GM12878 (cell line): Measurements from ENCODE around the gene MMP14. TPM values are rescaled to one million over a fixed set of nuclear protein-coding genes. Genes with fewer than 3 reads are reported as not detected.

Experiments
- ATF7 ChIP-seq: fragments of 450-650 bp; IDR thresholded peaks from 2 replicates; pipeline ENCODE4 v1.6.1; 2016; ENCODE audit warnings: low read depth, mild to moderate bottlenecking
- BACH1 ChIP-seq: fragments of 450-650 bp; IDR thresholded peaks from 2 replicates; pipeline ENCODE4 v1.6.1; 2017; ENCODE audit warnings: mild to moderate bottlenecking, borderline replicate concordance
- BCL11A ChIP-seq: IDR thresholded peaks from 2 replicates; pipeline ENCODE4 v1.6.1; 2011; ENCODE audit warnings: low read depth, low read length
- CEBPB ChIP-seq, 2 experiments: fragments of 150-350 bp in 1 of 2; IDR thresholded peaks; 2 replicates each; pipeline ENCODE4 v1.6.1; 2012 to 2014; ENCODE audit warnings: low read depth in 2 of 2, low read length in 2 of 2, borderline replicate concordance in 1 of 2, inconsistent platforms in 1 of 2
- CHD1 ChIP-seq: IDR thresholded peaks from 2 replicates; pipeline ENCODE4 v1.6.1; 2012; ENCODE audit warnings: low read depth, low read length, improper control_type of control experiment
- DPF2 ChIP-seq: fragments of 450-650 bp; IDR thresholded peaks from 2 replicates; pipeline ENCODE4 v1.6.1; 2017; ENCODE audit warnings: mild to moderate bottlenecking
- IRF4 ChIP-seq: IDR thresholded peaks from 2 replicates; pipeline ENCODE4 v1.6.1; 2011; ENCODE audit warnings: low read depth, low read length
- JUNB ChIP-seq: IDR thresholded peaks from 2 replicates; pipeline ENCODE4 v1.6.1; 2016; ENCODE audit warnings: antibody characterized with exemption, mild to moderate bottlenecking
- JUND ChIP-seq: IDR thresholded peaks from 2 replicates; pipeline ENCODE4 v1.6.1; 2012; ENCODE audit warnings: low read depth, mild to moderate bottlenecking, low read length, improper control_type of control experiment, moderate library complexity
- NFXL1 ChIP-seq: fragments of 450-650 bp; IDR thresholded peaks from 2 replicates; pipeline ENCODE4 v1.6.1; 2017; ENCODE audit warnings: antibody characterized with exemption, mild to moderate bottlenecking, borderline replicate concordance
- NR2C1 ChIP-seq: fragments of 450-650 bp; IDR thresholded peaks from 2 replicates; pipeline ENCODE4 v1.6.1; 2017; ENCODE audit warnings: antibody characterized with exemption, mild to moderate bottlenecking, moderate library complexity
- POLR2A ChIP-seq: IDR thresholded peaks from 2 replicates; pipeline ENCODE4 v1.6.1; 2011; ENCODE audit warnings: low read depth, mild to moderate bottlenecking, low read length
- PRDM15 ChIP-seq: fragments of 450-650 bp; formaldehyde crosslinking; IDR thresholded peaks from 2 replicates; pipeline ENCODE4 v1.4.0; 2020; ENCODE audit warnings: mild to moderate bottlenecking, moderate library complexity
- RUNX3 ChIP-seq: IDR thresholded peaks from 2 replicates; pipeline ENCODE4 v1.6.1; 2012; ENCODE audit warnings: low read length, inconsistent platforms
- SMAD5 ChIP-seq: IDR thresholded peaks from 2 replicates; pipeline ENCODE4 v1.6.1; 2016; ENCODE audit warnings: antibody characterized with exemption, low read depth
- SUPT20H ChIP-seq: IDR thresholded peaks from 2 replicates; pipeline ENCODE4 v1.6.1; 2011; ENCODE audit warnings: low read depth, mild to moderate bottlenecking, low read length, moderate library complexity, borderline replicate concordance; ENCODE audit not compliant: control insufficient read depth
- TARDBP ChIP-seq: IDR thresholded peaks from 2 replicates; pipeline ENCODE4 v1.6.1; 2016; ENCODE audit warnings: borderline replicate concordance
- polyA plus RNA-seq, 11 experiments: library from polyadenylated mRNA; depleted of rRNA in 4 of 11; unstranded in 6 of 11; stranded (reverse) in 5 of 11; fragments of >200 nt; fragmentation: Nextera tagmentation in 4 of 11; fragmentation: Illumina TruSeq in 1 of 11; extraction: Ambion mirVana in 4 of 11; extraction: Trizol in 1 of 11; gene quantifications; 1 replicate in 1 of 11; 2 replicates in 10 of 11; pipeline versions ENCODE4 v1.2.1 to v1.2.3, GENCODE V29; 2011 to 2016; ENCODE audit warnings: inconsistent platforms in 2 of 11, missing spikeins in 2 of 11, low read depth in 1 of 11
- total RNA-seq, 4 experiments: library from RNA; depleted of rRNA in 3 of 4; stranded (reverse); fragments of >200 nt in 3 of 4; fragmentation: Illumina TruSeq in 1 of 4; extraction: Trizol in 1 of 4; gene quantifications; 2 replicates each; pipeline versions ENCODE4 v1.2.1 to v1.2.3, GENCODE V29; 2013 to 2021
- TF ChIP-seq, protein P1 (sequence below): fragments of 450-650 bp; IDR thresholded peaks from 2 replicates; pipeline ENCODE4 v1.6.1; 2017; ENCODE audit warnings: mild to moderate bottlenecking, moderate library complexity
- TF ChIP-seq, protein P2 (sequence below): IDR thresholded peaks from 2 replicates; pipeline ENCODE4 v1.6.1; 2012; ENCODE audit warnings: low read length, inconsistent platforms
- TF ChIP-seq, protein P3 (sequence below): IDR thresholded peaks from 2 replicates; pipeline ENCODE4 v1.6.1; 2012; ENCODE audit warnings: low read depth, low read length, improper control_type of control experiment

MMP14 gene
- total and polyA plus RNA-seq, 10 of the 15 experiments (the other 5 are each of a cell fraction or from before 2014, with no cell fraction given) = 0.31 to 1.9 (median 0.70) TPM; not detected in 2

DNA sequence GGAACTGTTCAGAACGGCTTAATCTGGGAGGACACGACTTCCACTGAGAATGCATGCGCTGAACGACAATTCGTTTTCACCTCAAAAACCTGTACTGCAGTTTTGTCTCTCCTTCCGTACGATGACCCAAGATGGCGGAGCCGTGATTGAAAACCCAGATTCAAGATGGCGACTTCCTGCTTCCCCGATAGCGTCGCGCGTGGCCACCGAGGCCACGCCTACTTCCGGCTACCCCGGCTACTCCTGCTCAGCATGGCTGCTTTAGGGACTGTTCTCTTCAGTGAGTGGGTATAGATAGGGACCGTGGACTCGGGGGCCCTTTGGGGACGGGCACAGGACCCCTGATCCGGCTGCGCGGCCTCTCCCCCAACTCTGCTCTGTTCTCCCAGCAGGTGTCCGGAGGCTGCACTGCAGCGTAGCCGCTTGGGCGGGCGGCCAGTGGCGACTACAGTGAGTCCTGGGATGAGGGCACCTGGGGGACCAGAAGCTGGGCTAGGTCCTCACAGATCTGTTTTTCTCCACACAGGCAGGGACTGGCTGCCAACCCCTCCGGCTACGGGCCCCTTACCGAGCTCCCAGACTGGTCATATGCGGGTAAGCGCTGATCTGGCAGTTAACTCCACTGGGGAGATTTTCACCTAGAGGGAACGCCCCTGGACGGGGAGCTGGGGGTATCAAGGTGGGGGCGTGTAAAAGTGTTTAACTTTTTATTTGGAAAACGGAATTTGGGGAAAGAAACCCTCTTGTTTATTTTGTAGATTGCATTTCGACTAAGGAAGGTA, 6.5 kb upstream of the MMP14 start, which contains the start of gene MRPL52 (continued):
- TF ChIP-seq RUNX3 (0 out of 2 replicates have a peak, but pooled peaks have one; percentile 29), IRF4 (no peak), DPF2 (no peak), BACH1 (peak; percentile 71; the same call in 1 of the 2 replicates), SMAD5 (peak; percentile 48; the same call in 1 of the 2 replicates), CEBPB (IDR thresholded peaks at IDR 0.05; ENCODE audit: borderline replicate concordance in 1 of 2, low read depth in 2 of 2, low read length in 2 of 2) (no peak), TARDBP (no peak), BCL11A (no peak), ATF7 (no peak), SUPT20H (no peak), JUND (no peak), JUNB (no peak), PRDM15 (CRISPR knock-in tag) (no peak), NR2C1 (peak; percentile 83), POLR2A (peak; percentile 80), CHD1 (no peak), NFXL1 (no peak)
- TF ChIP-seq, protein P1, sequence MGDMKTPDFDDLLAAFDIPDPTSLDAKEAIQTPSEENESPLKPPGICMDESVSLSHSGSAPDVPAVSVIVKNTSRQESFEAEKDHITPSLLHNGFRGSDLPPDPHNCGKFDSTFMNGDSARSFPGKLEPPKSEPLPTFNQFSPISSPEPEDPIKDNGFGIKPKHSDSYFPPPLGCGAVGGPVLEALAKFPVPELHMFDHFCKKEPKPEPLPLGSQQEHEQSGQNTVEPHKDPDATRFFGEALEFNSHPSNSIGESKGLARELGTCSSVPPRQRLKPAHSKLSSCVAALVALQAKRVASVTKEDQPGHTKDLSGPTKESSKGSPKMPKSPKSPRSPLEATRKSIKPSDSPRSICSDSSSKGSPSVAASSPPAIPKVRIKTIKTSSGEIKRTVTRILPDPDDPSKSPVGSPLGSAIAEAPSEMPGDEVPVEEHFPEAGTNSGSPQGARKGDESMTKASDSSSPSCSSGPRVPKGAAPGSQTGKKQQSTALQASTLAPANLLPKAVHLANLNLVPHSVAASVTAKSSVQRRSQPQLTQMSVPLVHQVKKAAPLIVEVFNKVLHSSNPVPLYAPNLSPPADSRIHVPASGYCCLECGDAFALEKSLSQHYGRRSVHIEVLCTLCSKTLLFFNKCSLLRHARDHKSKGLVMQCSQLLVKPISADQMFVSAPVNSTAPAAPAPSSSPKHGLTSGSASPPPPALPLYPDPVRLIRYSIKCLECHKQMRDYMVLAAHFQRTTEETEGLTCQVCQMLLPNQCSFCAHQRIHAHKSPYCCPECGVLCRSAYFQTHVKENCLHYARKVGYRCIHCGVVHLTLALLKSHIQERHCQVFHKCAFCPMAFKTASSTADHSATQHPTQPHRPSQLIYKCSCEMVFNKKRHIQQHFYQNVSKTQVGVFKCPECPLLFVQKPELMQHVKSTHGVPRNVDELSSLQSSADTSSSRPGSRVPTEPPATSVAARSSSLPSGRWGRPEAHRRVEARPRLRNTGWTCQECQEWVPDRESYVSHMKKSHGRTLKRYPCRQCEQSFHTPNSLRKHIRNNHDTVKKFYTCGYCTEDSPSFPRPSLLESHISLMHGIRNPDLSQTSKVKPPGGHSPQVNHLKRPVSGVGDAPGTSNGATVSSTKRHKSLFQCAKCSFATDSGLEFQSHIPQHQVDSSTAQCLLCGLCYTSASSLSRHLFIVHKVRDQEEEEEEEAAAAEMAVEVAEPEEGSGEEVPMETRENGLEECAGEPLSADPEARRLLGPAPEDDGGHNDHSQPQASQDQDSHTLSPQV = no peak
- TF ChIP-seq, protein P2, sequence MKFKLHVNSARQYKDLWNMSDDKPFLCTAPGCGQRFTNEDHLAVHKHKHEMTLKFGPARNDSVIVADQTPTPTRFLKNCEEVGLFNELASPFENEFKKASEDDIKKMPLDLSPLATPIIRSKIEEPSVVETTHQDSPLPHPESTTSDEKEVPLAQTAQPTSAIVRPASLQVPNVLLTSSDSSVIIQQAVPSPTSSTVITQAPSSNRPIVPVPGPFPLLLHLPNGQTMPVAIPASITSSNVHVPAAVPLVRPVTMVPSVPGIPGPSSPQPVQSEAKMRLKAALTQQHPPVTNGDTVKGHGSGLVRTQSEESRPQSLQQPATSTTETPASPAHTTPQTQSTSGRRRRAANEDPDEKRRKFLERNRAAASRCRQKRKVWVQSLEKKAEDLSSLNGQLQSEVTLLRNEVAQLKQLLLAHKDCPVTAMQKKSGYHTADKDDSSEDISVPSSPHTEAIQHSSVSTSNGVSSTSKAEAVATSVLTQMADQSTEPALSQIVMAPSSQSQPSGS = no peak
- TF ChIP-seq, protein P3, sequence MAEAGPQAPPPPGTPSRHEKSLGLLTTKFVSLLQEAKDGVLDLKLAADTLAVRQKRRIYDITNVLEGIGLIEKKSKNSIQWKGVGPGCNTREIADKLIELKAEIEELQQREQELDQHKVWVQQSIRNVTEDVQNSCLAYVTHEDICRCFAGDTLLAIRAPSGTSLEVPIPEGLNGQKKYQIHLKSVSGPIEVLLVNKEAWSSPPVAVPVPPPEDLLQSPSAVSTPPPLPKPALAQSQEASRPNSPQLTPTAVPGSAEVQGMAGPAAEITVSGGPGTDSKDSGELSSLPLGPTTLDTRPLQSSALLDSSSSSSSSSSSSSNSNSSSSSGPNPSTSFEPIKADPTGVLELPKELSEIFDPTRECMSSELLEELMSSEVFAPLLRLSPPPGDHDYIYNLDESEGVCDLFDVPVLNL = no peak
